ENCODE measurements around the gene PCBP3. TPM values are rescaled to one million over a fixed set of nuclear protein-coding genes. Genes with fewer than 3 reads are reported as not detected.

PCBP3 gene
- total and polyA plus RNA-seq, 10 of the 15 experiments (the other 5 are each of a cell fraction or from before 2014, with no cell fraction given): 0.09 to 1.3 (median 0.46) TPM; not detected in 3

DNA sequence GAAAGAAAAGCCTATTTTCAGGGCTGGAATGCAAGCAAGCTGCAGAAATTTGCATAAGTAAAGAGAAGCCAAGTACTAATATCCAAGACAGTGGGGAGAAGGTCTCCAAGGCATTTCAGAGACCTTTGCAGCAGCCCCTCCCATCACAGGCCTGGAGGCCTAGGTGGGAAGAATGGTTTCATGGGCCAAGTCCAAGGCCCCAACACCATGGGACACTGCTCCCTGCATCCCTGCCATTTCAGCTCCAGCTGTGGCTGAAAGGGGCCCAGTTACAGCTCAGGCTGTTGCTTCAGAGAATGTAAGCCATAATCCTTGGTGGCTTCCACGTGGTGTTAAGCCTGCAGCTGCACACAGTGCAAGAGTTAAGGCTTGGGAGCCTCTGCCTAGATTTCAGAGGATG, 321.1 kb downstream of the PCBP3 start:
- no peak overlapping the region for H3K4me3 ChIP-seq
- no TSS peak for BruUV-seq (replicated peaks)
- SMC1A ChIA-PET (ENCODE audit: uncharacterized antibody, unreplicated experiment): no interaction called here
- H2AFZ ChIP-seq (ENCODE audit: control insufficient read depth, low read depth, low read length): no peak overlapping the region
- H3K27me3 ChIP-seq (replicated peaks in 1 of 2; ENCODE audit: control insufficient read depth in 2 of 2, insufficient read depth in 2 of 2, low read length in 1 of 2): no peaks in the 10 kb centered on the region
- RAD21 ChIA-PET (ENCODE audit: unreplicated experiment): no interaction called here
- no peaks in the 10 kb centered on the region for H3K79me2 ChIP-seq (ENCODE audit: control insufficient read depth, insufficient read depth, low read length)
- H3K27ac ChIP-seq (ENCODE audit: control insufficient read depth, insufficient read depth): no peak overlapping the region
- peaks cover 2% of the 10 kb centered on the region; the same call in 1 of the 3 replicates for H3K9me3 ChIP-seq (replicated peaks; ENCODE audit: control insufficient read depth, insufficient read depth, low read length)
- ATAC-seq (no peak), FAIRE-seq (no peak), DNase-seq (ENCODE audit: low read depth, low spot score) (no peak)
- no peaks in the 10 kb centered on the region for H4K20me1 ChIP-seq (ENCODE audit: control insufficient read depth, insufficient read depth)
- 0% methylated on average over 1 of the region's 1 CpG for WGBS (ENCODE audit: insufficient coverage, insufficient replicate concordance, low lambda C conversion rate, missing lambda C conversion rate)
- no peak overlapping the region for H3K9ac ChIP-seq (ENCODE audit: control insufficient read depth, insufficient read depth, low read length)
- TF ChIP-seq TCF3 (IDR thresholded peaks at IDR 0.05; ENCODE audit: borderline replicate concordance, insufficient read depth, low read depth, low read length) (no peak), TCF12 (IDR thresholded peaks at IDR 0.05; ENCODE audit: low read depth, low read length) (no peak), BRCA1 (IDR thresholded peaks at IDR 0.05; ENCODE audit: low read depth, low read length) (no peak), POLR2AphosphoS5 (IDR thresholded peaks at IDR 0.05; ENCODE audit: low read length) (no peak), SIN3A (IDR thresholded peaks at IDR 0.05; ENCODE audit: low read depth, low read length) (no peak), MXI1 (IDR thresholded peaks at IDR 0.05; ENCODE audit: low read depth, low read length) (no peak), RUNX3 (IDR thresholded peaks at IDR 0.05; ENCODE audit: low read length) (no peak), SRF (IDR thresholded peaks at IDR 0.05; ENCODE audit: low read depth in 2 of 2, low read length in 2 of 2) (no peak), SREBF2 (IDR thresholded peaks at IDR 0.05; ENCODE audit: low read length) (no peak), BMI1 (IDR thresholded peaks at IDR 0.05; ENCODE audit: borderline replicate concordance) (no peak), NR2C2 (IDR thresholded peaks at IDR 0.05; ENCODE audit: borderline replicate concordance, control insufficient read depth, insufficient read length, low read depth) (no peak)
- TF ChIP-seq, protein P1, sequence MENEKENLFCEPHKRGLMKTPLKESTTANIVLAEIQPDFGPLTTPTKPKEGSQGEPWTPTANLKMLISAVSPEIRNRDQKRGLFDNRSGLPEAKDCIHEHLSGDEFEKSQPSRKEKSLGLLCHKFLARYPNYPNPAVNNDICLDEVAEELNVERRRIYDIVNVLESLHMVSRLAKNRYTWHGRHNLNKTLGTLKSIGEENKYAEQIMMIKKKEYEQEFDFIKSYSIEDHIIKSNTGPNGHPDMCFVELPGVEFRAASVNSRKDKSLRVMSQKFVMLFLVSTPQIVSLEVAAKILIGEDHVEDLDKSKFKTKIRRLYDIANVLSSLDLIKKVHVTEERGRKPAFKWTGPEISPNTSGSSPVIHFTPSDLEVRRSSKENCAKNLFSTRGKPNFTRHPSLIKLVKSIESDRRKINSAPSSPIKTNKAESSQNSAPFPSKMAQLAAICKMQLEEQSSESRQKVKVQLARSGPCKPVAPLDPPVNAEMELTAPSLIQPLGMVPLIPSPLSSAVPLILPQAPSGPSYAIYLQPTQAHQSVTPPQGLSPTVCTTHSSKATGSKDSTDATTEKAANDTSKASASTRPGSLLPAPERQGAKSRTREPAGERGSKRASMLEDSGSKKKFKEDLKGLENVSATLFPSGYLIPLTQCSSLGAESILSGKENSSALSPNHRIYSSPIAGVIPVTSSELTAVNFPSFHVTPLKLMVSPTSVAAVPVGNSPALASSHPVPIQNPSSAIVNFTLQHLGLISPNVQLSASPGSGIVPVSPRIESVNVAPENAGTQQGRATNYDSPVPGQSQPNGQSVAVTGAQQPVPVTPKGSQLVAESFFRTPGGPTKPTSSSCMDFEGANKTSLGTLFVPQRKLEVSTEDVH (IDR thresholded peaks at IDR 0.05; ENCODE audit: low read depth, partially characterized antibody): no peak
- TF ChIP-seq, protein P2, sequence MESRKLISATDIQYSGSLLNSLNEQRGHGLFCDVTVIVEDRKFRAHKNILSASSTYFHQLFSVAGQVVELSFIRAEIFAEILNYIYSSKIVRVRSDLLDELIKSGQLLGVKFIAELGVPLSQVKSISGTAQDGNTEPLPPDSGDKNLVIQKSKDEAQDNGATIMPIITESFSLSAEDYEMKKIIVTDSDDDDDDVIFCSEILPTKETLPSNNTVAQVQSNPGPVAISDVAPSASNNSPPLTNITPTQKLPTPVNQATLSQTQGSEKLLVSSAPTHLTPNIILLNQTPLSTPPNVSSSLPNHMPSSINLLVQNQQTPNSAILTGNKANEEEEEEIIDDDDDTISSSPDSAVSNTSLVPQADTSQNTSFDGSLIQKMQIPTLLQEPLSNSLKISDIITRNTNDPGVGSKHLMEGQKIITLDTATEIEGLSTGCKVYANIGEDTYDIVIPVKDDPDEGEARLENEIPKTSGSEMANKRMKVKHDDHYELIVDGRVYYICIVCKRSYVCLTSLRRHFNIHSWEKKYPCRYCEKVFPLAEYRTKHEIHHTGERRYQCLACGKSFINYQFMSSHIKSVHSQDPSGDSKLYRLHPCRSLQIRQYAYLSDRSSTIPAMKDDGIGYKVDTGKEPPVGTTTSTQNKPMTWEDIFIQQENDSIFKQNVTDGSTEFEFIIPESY (IDR thresholded peaks at IDR 0.05): no peak
- TF ChIP-seq, protein P3, sequence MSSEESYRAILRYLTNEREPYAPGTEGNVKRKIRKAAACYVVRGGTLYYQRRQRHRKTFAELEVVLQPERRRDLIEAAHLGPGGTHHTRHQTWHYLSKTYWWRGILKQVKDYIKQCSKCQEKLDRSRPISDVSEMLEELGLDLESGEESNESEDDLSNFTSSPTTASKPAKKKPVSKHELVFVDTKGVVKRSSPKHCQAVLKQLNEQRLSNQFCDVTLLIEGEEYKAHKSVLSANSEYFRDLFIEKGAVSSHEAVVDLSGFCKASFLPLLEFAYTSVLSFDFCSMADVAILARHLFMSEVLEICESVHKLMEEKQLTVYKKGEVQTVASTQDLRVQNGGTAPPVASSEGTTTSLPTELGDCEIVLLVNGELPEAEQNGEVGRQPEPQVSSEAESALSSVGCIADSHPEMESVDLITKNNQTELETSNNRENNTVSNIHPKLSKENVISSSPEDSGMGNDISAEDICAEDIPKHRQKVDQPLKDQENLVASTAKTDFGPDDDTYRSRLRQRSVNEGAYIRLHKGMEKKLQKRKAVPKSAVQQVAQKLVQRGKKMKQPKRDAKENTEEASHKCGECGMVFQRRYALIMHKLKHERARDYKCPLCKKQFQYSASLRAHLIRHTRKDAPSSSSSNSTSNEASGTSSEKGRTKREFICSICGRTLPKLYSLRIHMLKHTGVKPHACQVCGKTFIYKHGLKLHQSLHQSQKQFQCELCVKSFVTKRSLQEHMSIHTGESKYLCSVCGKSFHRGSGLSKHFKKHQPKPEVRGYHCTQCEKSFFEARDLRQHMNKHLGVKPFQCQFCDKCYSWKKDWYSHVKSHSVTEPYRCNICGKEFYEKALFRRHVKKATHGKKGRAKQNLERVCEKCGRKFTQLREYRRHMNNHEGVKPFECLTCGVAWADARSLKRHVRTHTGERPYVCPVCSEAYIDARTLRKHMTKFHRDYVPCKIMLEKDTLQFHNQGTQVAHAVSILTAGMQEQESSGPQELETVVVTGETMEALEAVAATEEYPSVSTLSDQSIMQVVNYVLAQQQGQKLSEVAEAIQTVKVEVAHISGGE (CRISPR knock-in tag; IDR thresholded peaks at IDR 0.05): no peak
- POLR2A ChIA-PET: no interaction called here
- CTCF ChIA-PET: no interaction called here
- intact Hi-C loops (cut with micrococcal nuclease; ENCODE audit: unreplicated experiment): no loop called here
- no peak overlapping the region for H3K4me2 ChIP-seq (ENCODE audit: control insufficient read depth, insufficient read depth)
- no peaks in the 10 kb centered on the region for H3K36me3 ChIP-seq (ENCODE audit: control insufficient read depth in 2 of 2, insufficient read depth in 2 of 2, low read length in 1 of 2)
- in situ Hi-C loops (cut with MboI): no loop called here
- H3K4me1 ChIP-seq (ENCODE audit: control insufficient read depth, insufficient read depth, low read length): no peaks in the 10 kb centered on the region

Data from GM12878 (cell line).